IMR-90 (cell line): ENCODE measurements around the gene SARS2. TPM values are rescaled to one million over a fixed set of nuclear protein-coding genes. Genes with fewer than 3 reads are reported as not detected.

ENCODE experiments used
- ATAC-seq: fragments of 200-7000 bp; cut with Tn5 transposase; 2 replicates; pipeline ENCODE4 v1.9.1; 2020; ENCODE audit warnings: low read depth, mild to moderate bottlenecking, moderate library complexity
- BruUV-seq: library from RNA; stranded (reverse); fragments of 400-500 nt; replicated peaks from 2 replicates; lab custom pipeline; 2021; lab: Mats Ljungman, UMichigan
- CTCF ChIA-PET: fragments of 300-600 bp; formaldehyde crosslinking; extraction: SDS; loops from one replicate; lab custom pipeline; 2021; ENCODE audit warnings: antibody characterized with exemption; lab: Yijun Ruan, JAX
- POLR2A ChIA-PET: fragments of 300-600 bp; sonication (Branson Sonifier 250); formaldehyde crosslinking; loops from one replicate; lab custom pipeline; 2022; ENCODE audit warnings: antibody characterized with exemption; ENCODE audit not compliant: unreplicated experiment; lab: Charles Lee
- DNase-seq: peaks from one replicate; pipeline ENCODE4 v3.0.0; 2013
- H2AFZ ChIP-seq: replicated peaks from 2 replicates; pipeline ENCODE3; 2013; ENCODE audit warnings: low read length, mild to moderate bottlenecking; ENCODE audit not compliant: poor library complexity
- H2AK5ac ChIP-seq: 2 replicates; pipeline ENCODE4 v1.6.1; 2013; ENCODE audit warnings: low read depth, low read length, inconsistent platforms
- H2AK9ac ChIP-seq: replicated peaks from 2 replicates; pipeline ENCODE3; 2013; ENCODE audit warnings: mild to moderate bottlenecking, low read depth, low read length, moderate library complexity; ENCODE audit not compliant: poor library complexity
- H2BK120ac ChIP-seq: 2 replicates; pipeline ENCODE4 v1.6.1; 2013; ENCODE audit warnings: low read depth, low read length, inconsistent platforms
- H2BK15ac ChIP-seq: 3 replicates; pipeline ENCODE4 v1.6.1; 2013; ENCODE audit warnings: low read depth, low read length, inconsistent platforms
- H2BK20ac ChIP-seq: 2 replicates; pipeline ENCODE4 v1.6.1; 2013; ENCODE audit warnings: low read depth, mild to moderate bottlenecking, inconsistent platforms, low read length, moderate library complexity
- H2BK5ac ChIP-seq: 2 replicates; pipeline ENCODE4 v1.6.1; 2013; ENCODE audit warnings: mild to moderate bottlenecking, low read depth, low read length, inconsistent platforms; ENCODE audit not compliant: poor library complexity, severe bottlenecking
- H3K14ac ChIP-seq: replicated peaks from 2 replicates; pipeline ENCODE4 v1.6.1; 2013; ENCODE audit warnings: low read depth, low read length, inconsistent platforms
- H3K18ac ChIP-seq: 2 replicates; pipeline ENCODE4 v1.6.1; 2013; ENCODE audit warnings: low read depth, low read length, control low read depth
- H3K23ac ChIP-seq: 2 replicates; pipeline ENCODE4 v1.6.1; 2013; ENCODE audit warnings: low read depth, low read length, inconsistent platforms
- H3K27ac ChIP-seq: 2 replicates; pipeline ENCODE4 v1.5.1; 2013; ENCODE audit warnings: mild to moderate bottlenecking, control low read depth, low read length; ENCODE audit not compliant: insufficient read depth
- H3K27me3 ChIP-seq: 2 replicates; pipeline ENCODE4 v1.6.1; 2013; ENCODE audit warnings: low read length; ENCODE audit not compliant: control insufficient read depth, insufficient read depth
- H3K36me3 ChIP-seq: 2 replicates; pipeline ENCODE4 v1.6.1; 2013; ENCODE audit warnings: low read length, mixed read lengths; ENCODE audit not compliant: control insufficient read depth, insufficient read depth
- H3K4ac ChIP-seq: 2 replicates; pipeline ENCODE4 v1.6.1; 2013; ENCODE audit warnings: low read depth, low read length, inconsistent platforms
- H3K4me1 ChIP-seq: 2 replicates; pipeline ENCODE4 v1.6.1; 2013; ENCODE audit warnings: low read length, mixed read lengths; ENCODE audit not compliant: control insufficient read depth, insufficient read depth
- H3K4me2 ChIP-seq: 2 replicates; pipeline ENCODE4 v1.6.1; 2013; ENCODE audit warnings: low read depth, mild to moderate bottlenecking, control low read depth, low read length, moderate library complexity
- H3K4me3 ChIP-seq: 2 replicates; pipeline ENCODE4 v1.5.1; 2013; ENCODE audit warnings: low read depth, mild to moderate bottlenecking, control low read depth, low read length, moderate library complexity; ENCODE audit not compliant: insufficient read depth
- H3K56ac ChIP-seq: 2 replicates; pipeline ENCODE4 v1.6.1; 2013; ENCODE audit warnings: low read length, inconsistent platforms; ENCODE audit not compliant: insufficient read depth; ENCODE audit errors: extremely low read depth
- H3K79me1 ChIP-seq, 2 experiments: 2 replicates each; pipeline ENCODE4 v1.6.1; 2013; ENCODE audit warnings: low read length in 2 of 2, inconsistent platforms in 1 of 2, low read depth in 1 of 2
- H3K9ac ChIP-seq: 2 replicates; pipeline ENCODE4 v1.6.1; 2013; ENCODE audit warnings: low read depth, low read length, control low read depth
- H3K9me1 ChIP-seq: 2 replicates; pipeline ENCODE4 v1.6.1; 2013; ENCODE audit warnings: low read length, inconsistent platforms; ENCODE audit not compliant: insufficient read depth
- H3K9me3 ChIP-seq: 2 replicates; pipeline ENCODE4 v1.6.1; 2013; ENCODE audit warnings: low read length; ENCODE audit not compliant: control insufficient read depth, insufficient read depth
- H4K20me1 ChIP-seq: 2 replicates; pipeline ENCODE4 v1.6.1; 2013; ENCODE audit warnings: low read length, inconsistent platforms; ENCODE audit not compliant: insufficient read depth
- H4K5ac ChIP-seq: 2 replicates; pipeline ENCODE4 v1.6.1; 2013; ENCODE audit warnings: mild to moderate bottlenecking, low read depth, low read length, control low read depth
- H4K8ac ChIP-seq, 2 experiments: 2 replicates each; pipeline ENCODE4 v1.6.1; 2013; ENCODE audit warnings: low read depth in 2 of 2, low read length in 2 of 2, control low read depth in 1 of 2, inconsistent platforms in 1 of 2
- H4K91ac ChIP-seq: 2 replicates; pipeline ENCODE4 v1.6.1; 2013; ENCODE audit warnings: low read depth, low read length, inconsistent platforms; ENCODE audit not compliant: insufficient read depth
- BHLHE40 ChIP-seq: fragments of 150-350 bp; IDR thresholded peaks from 2 replicates; pipeline ENCODE4 v1.6.1; 2016; ENCODE audit warnings: mild to moderate bottlenecking, low read depth, low read length
- MAFK ChIP-seq: IDR thresholded peaks from 2 replicates; pipeline ENCODE4 v1.6.1; 2012; ENCODE audit warnings: low read depth, low read length, improper control_type of control experiment
- NFE2L2 ChIP-seq: fragments of 150-350 bp; IDR thresholded peaks from 2 replicates; pipeline ENCODE4 v1.6.1; 2016; ENCODE audit warnings: low read depth, mild to moderate bottlenecking, low read length
- RAD21 ChIP-seq: IDR thresholded peaks from 2 replicates; pipeline ENCODE4 v1.6.1; 2012; ENCODE audit warnings: low read length, improper control_type of control experiment
- RCOR1 ChIP-seq: IDR thresholded peaks from 2 replicates; pipeline ENCODE4 v1.6.1; 2012; ENCODE audit warnings: mild to moderate bottlenecking, low read length, improper control_type of control experiment; ENCODE audit not compliant: insufficient replicate concordance
- RFX5 ChIP-seq: IDR thresholded peaks from 2 replicates; pipeline ENCODE4 v1.8.0; 2012; ENCODE audit warnings: low read depth, mild to moderate bottlenecking, low read length, moderate library complexity
- WGBS, 2 experiments: methylation state at CpG; one replicate each; pipeline versions ENCODE4 v1.1.5 to v1.1.7; 2013; ENCODE audit warnings: missing lambda C conversion rate in 2 of 2; ENCODE audit not compliant: insufficient read length in 1 of 2; ENCODE audit errors: extremely low coverage in 2 of 2; 5-methylcytosine and 5-hydroxymethylcytosine counted together
- dilution Hi-C: fragments of 300-500 bp; cut with HindIII; formaldehyde crosslinking; loops from one replicate; pipeline ENCODE4 v1.14.3; 2018; ENCODE audit warnings: low sequenced_read_pairs; ENCODE audit not compliant: unreplicated experiment
- in situ Hi-C: fragments of 300-500 bp; cut with MboI; formaldehyde crosslinking; loops from 3 replicates; pipeline ENCODE4 v1.14.3; 2019; ENCODE audit warnings: low sequenced_read_pairs, inconsistent platforms, mixed read lengths
- intact Hi-C: fragments of 100-400 bp; cut with micrococcal nuclease; formaldehyde crosslinking; loops from 2 replicates; pipeline ENCODE4 v1.10.0; 2022
- polyA plus RNA-seq, 3 experiments: library from polyadenylated mRNA; depleted of rRNA; stranded (reverse); fragments of >200 nt; gene quantifications; 2 replicates each; pipeline ENCODE4 v1.2.3, GENCODE V29; 2012; ENCODE audit warnings: low replicate concordance in 1 of 3
- total RNA-seq: library from RNA; depleted of rRNA; stranded (reverse); fragments of >200 nt; gene quantifications from 2 replicates; pipeline ENCODE4 v1.2.3, GENCODE V29; 2012
- TF ChIP-seq, protein P1 (sequence below): fragments of 150-350 bp; IDR thresholded peaks from 2 replicates; pipeline ENCODE4 v1.6.1; 2017; ENCODE audit warnings: mild to moderate bottlenecking, antibody characterized with exemption, low read length, low read depth
- TF ChIP-seq, protein P2 (sequence below): fragments of 150-350 bp; IDR thresholded peaks from 2 replicates; pipeline ENCODE4 v1.6.1; 2016; ENCODE audit warnings: low read depth, mild to moderate bottlenecking, low read length, moderate library complexity, borderline replicate concordance

Gene SARS2
- total and polyA plus RNA-seq, 2 of the 4 experiments (the other 2 are of a cell fraction): 10.8 to 33.4 TPM

DNA sequence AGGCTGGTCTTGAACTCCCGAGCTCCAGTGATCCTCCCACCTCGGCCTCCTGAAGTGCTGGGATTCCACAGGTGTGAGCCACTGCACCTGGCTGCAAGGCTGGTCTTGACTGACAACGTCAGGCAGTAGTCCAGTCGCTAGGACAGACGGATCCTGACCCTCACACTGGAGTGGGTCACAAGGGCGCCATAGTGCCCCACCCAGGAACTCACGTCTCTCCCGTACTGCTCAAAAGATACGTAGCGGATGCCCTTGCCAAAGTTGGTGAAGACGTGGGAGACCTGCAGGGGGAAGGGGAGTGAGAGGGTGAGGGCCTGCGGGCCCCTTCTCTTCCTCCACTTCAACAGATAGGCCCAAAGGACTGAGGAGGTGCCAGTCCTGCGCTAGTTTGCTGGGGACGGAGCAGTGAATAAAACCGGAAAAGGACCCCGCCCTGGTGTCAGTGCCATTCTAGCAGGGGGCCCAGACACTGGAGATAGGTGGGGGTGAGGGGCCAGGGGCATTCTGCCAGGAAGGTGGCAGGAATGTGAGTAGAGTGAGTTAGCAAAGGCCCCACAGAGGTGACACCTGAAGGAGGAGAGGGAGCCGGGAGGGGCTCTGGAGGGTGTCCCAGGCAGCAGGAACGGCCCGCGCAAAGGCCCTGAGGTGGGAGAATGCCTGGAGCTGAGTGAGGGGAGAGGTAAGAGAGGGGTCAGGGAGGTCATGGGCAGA, 12.1 kb upstream of the SARS2 start:
- dilution Hi-C loops: no loop called here
- BruUV-seq: no TSS peak
- CTCF ChIA-PET: no interaction called here

More for the DNA sequence above, 12.1 kb upstream of the SARS2 start:
- Histone ChIP-seq H3K56ac (no peak overlapping the region), H3K9ac (no peak overlapping the region), H4K5ac (no peak overlapping the region), H3K9me3 (no peaks in the 10 kb centered on the region), H2AK5ac (no peak overlapping the region), H2AFZ (no peak overlapping the region), H3K9me1 (0 out of 2 replicates have a peak, but pooled peaks cover 4% of the 10 kb centered on the region), H3K4me2 (no peak overlapping the region), H3K4ac (no peak overlapping the region), H3K14ac (no peak overlapping the region), H2AK9ac (no peak overlapping the region), H4K20me1 (no peaks in the 10 kb centered on the region), H3K36me3 (peaks cover 17% of the 10 kb centered on the region), H3K27me3 (no peaks in the 10 kb centered on the region), H2BK15ac (no peak overlapping the region), H3K4me3 (no peak overlapping the region), H4K91ac (no peak overlapping the region), H3K18ac (no peak overlapping the region), H2BK5ac (no peak overlapping the region), H3K79me1 (no peaks in the 10 kb centered on the region), H2BK120ac (no peak overlapping the region), H3K23ac (no peak overlapping the region), H2BK20ac (no peak overlapping the region), H4K8ac (no peak overlapping the region), H3K27ac (no peak overlapping the region), H3K4me1 (no peaks in the 10 kb centered on the region)
- WGBS, 2 experiments: 74% methylated on average over 5 of the region's 20 CpGs; no CpG with 5 or more reads in 1 of the 2 experiments
- TF ChIP-seq NFE2L2 (no peak), RAD21 (no peak), RCOR1 (no peak), MAFK (no peak), BHLHE40 (no peak), RFX5 (no peak)
- TF ChIP-seq, protein P1, sequence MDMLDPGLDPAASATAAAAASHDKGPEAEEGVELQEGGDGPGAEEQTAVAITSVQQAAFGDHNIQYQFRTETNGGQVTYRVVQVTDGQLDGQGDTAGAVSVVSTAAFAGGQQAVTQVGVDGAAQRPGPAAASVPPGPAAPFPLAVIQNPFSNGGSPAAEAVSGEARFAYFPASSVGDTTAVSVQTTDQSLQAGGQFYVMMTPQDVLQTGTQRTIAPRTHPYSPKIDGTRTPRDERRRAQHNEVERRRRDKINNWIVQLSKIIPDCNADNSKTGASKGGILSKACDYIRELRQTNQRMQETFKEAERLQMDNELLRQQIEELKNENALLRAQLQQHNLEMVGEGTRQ: no peak
- TF ChIP-seq, protein P2, sequence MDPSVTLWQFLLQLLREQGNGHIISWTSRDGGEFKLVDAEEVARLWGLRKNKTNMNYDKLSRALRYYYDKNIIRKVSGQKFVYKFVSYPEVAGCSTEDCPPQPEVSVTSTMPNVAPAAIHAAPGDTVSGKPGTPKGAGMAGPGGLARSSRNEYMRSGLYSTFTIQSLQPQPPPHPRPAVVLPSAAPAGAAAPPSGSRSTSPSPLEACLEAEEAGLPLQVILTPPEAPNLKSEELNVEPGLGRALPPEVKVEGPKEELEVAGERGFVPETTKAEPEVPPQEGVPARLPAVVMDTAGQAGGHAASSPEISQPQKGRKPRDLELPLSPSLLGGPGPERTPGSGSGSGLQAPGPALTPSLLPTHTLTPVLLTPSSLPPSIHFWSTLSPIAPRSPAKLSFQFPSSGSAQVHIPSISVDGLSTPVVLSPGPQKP: no peak
- intact Hi-C loops: no loop called here
- in situ Hi-C loops: loop anchor here (25.0 kb wide), 1 partner anchor 530 kb away; the partner anchor contains the start of gene FAM98C
- POLR2A ChIA-PET: no interaction called here
- DNase-seq: no peak
- no peak for ATAC-seq
